ENCODE data around the gene WDR38. TPM values are rescaled to one million over a fixed set of nuclear protein-coding genes. Genes with fewer than 3 reads are reported as not detected.

Gene WDR38
- total and polyA plus RNA-seq, 8 donors = not detected

- TF ChIP-seq POLR2A (IDR thresholded peaks at IDR 0.05) (no peak), POLR2AphosphoS5 (IDR thresholded peaks at IDR 0.05) (no peak), EP300 (IDR thresholded peaks at IDR 0.05) (no peak), CTCF (IDR thresholded peaks at IDR 0.05) (no peak)
- peaks cover 11 to 29% (median 25%) of the 10 kb centered on the region in 4 donors for H3K4me1 ChIP-seq
- no peak overlapping the region for H3K27ac ChIP-seq
- intact Hi-C loops (cut with DNase I; ENCODE audit: low total_unique reads) = loop anchor here (5.0 kb wide), 1 partner anchor 82 kb away; the partner anchor contains the start of gene NR6A1
- H3K9me3 ChIP-seq = no peaks in the 10 kb centered on the region
- WGBS, 5 donors = 72 to 90% (median 83%) methylated on average over 7 to 8 of the region's 8 CpGs
- no peak for DNase-seq
- no peak overlapping the region for H3K4me3 ChIP-seq
- H3K36me3 ChIP-seq = peaks cover 24 to 33% (median 31%) of the 10 kb centered on the region in 4 donors
- H3K27me3 ChIP-seq = no peaks in the 10 kb centered on the region
Observed at GRCh38 chr9:124854161-124854560, 901 bp downstream of the WDR38 start.

GRCh38 chr9:124854822-124855221 lies 1.6 kb downstream of the WDR38 start:
- intact Hi-C loops (cut with DNase I; ENCODE audit: low total_unique reads) = loop anchor here (5.0 kb wide), 1 partner anchor 83 kb away; the partner anchor contains the start of gene NR6A1
- WGBS, 5 donors = 54 to 67% (median 59%) methylated on average over 7 of the region's 7 CpGs
- TF ChIP-seq EP300 (IDR thresholded peaks at IDR 0.05) (no peak), POLR2A (IDR thresholded peaks at IDR 0.05) (no peak), POLR2AphosphoS5 (IDR thresholded peaks at IDR 0.05) (no peak), CTCF (IDR thresholded peaks at IDR 0.05) (no peak)

GRCh38 chr9:124855566-124855943 lies 2.3 kb downstream of the WDR38 start:
- Histone ChIP-seq H3K27me3 (no peaks in the 10 kb centered on the region), H3K36me3 (peaks cover 38 to 47% (median 45%) of the 10 kb centered on the region in 4 donors), H3K4me1 (peaks cover 25 to 43% (median 38%) of the 10 kb centered on the region in 4 donors), H3K27ac (no peak overlapping the region), H3K9me3 (no peaks in the 10 kb centered on the region), H3K4me3 (no peak overlapping the region)
- WGBS, 5 donors = 74 to 83% (median 79%) methylated on average over 5 to 18 of the region's 18 CpGs
- intact Hi-C loops (cut with DNase I; ENCODE audit: low total_unique reads) = no loop called here
- TF ChIP-seq POLR2AphosphoS5 (IDR thresholded peaks at IDR 0.05) (no peak), POLR2A (IDR thresholded peaks at IDR 0.05) (no peak), EP300 (IDR thresholded peaks at IDR 0.05) (no peak), CTCF (IDR thresholded peaks at IDR 0.05) (no peak)
- no peak for DNase-seq

More at GRCh38 chr9:124854822-124855221, 1.6 kb downstream of the WDR38 start:
- Histone ChIP-seq H3K27me3 (no peaks in the 10 kb centered on the region), H3K4me1 (peaks cover 18 to 36% (median 31%) of the 10 kb centered on the region in 4 donors), H3K9me3 (no peaks in the 10 kb centered on the region), H3K4me3 (no peak overlapping the region), H3K27ac (no peak overlapping the region), H3K36me3 (peaks cover 31 to 39% (median 37%) of the 10 kb centered on the region in 4 donors)
- DNase-seq = no peak

- peak in 1 of 2 donors; percentile 57 for DNase-seq
Observed at GRCh38 chr9:124855944-124856765, 2.9 kb downstream of the WDR38 start.

More at GRCh38 chr9:124855944-124856765, 2.9 kb downstream of the WDR38 start:
- TF ChIP-seq CTCF (IDR thresholded peaks at IDR 0.05) (no peak), POLR2A (IDR thresholded peaks at IDR 0.05) (no peak), EP300 (IDR thresholded peaks at IDR 0.05) (no peak), POLR2AphosphoS5 (IDR thresholded peaks at IDR 0.05) (no peak)
- H3K4me1 ChIP-seq = peaks cover 31 to 49% (median 44%) of the 10 kb centered on the region in 4 donors
- no peaks in the 10 kb centered on the region for H3K27me3 ChIP-seq
- no peaks in the 10 kb centered on the region for H3K9me3 ChIP-seq
- 48 to 61% (median 56%) methylated on average over 11 to 16 of the region's 16 CpGs for WGBS, 5 donors
- intact Hi-C loops (cut with DNase I; ENCODE audit: low total_unique reads) = no loop called here
- H3K36me3 ChIP-seq = peaks cover 38 to 51% (median 48%) of the 10 kb centered on the region in 4 donors
- H3K4me3 ChIP-seq = no peak overlapping the region
- H3K27ac ChIP-seq = no peak overlapping the region
